B cell (primary cell): ENCODE results near the gene ADAMTS18. TPM values are rescaled to one million over a fixed set of nuclear protein-coding genes. Genes with fewer than 3 reads are reported as not detected.

ENCODE experiments used
- ATAC-seq: fragments of 200-7000 bp; cut with Tn5 transposase; one replicate; pipeline ENCODE4 v1.10.0; 2021; ENCODE audit warnings: low read depth, mild to moderate bottlenecking, moderate number of reproducible peaks, moderate library complexity
- CTCF ChIA-PET: fragments of 350-600 bp; sonication (Branson Sonifier 250); formaldehyde crosslinking; loops from one replicate; lab custom pipeline; 2021; ENCODE audit warnings: antibody characterized with exemption, inconsistent platforms; lab: Charles Lee
- POLR2A ChIA-PET: fragments of 350-600 bp; sonication (Branson Sonifier 250); formaldehyde crosslinking; loops from one replicate; lab custom pipeline; 2021; ENCODE audit warnings: antibody characterized with exemption; lab: Charles Lee
- DNase-seq: peaks from one replicate; pipeline ENCODE4 v3.0.0; 2013
- H2AFZ ChIP-seq: 2 replicates; pipeline ENCODE4 v1.6.1; 2012; ENCODE audit warnings: mild to moderate bottlenecking, low read depth, low read length; ENCODE audit not compliant: insufficient read depth, poor library complexity, severe bottlenecking
- H3K27ac ChIP-seq, 2 donors: 1 replicate in 1 of 2; 2 replicates in 1 of 2; pipeline ENCODE4 v1.5.1; 2012 to 2013; ENCODE audit warnings: low read length in 2 of 2, mild to moderate bottlenecking in 2 of 2, moderate library complexity in 1 of 2
- H3K27me3 ChIP-seq, 4 experiments: fragments of 200-600 bp in 1 of 4; sonication (generic) in 1 of 4; replicated peaks in 1 of 4; 1 replicate in 2 of 4; 2 replicates in 2 of 4; pipeline versions ENCODE4 v1.6.1 to v1.7.0; 2013 to 2016; ENCODE audit warnings: low read length in 3 of 4, mild to moderate bottlenecking in 2 of 4, mixed read lengths in 1 of 4, moderate library complexity in 1 of 4; ENCODE audit not compliant: insufficient read depth in 4 of 4, control insufficient read depth in 3 of 4; ENCODE audit errors: control extremely low read depth in 1 of 4
- H3K36me3 ChIP-seq, 2 experiments: replicated peaks in 1 of 2; 1 replicate in 1 of 2; 2 replicates in 1 of 2; pipeline versions ENCODE4 v1.6.1 to v1.7.1; 2013; ENCODE audit warnings: low read length in 1 of 2; ENCODE audit not compliant: insufficient read depth in 2 of 2, control insufficient read depth in 1 of 2; ENCODE audit errors: control extremely low read depth in 1 of 2, extremely low read depth in 1 of 2
- H3K4me1 ChIP-seq, 2 donors: fragments of 200-600 bp in 1 of 2; sonication (generic) in 1 of 2; 1 replicate in 1 of 2; 2 replicates in 1 of 2; pipeline versions ENCODE4 v1.5.1 to v1.6.1; 2013 to 2017; ENCODE audit warnings: low read length in 2 of 2; ENCODE audit not compliant: control insufficient read depth in 2 of 2, insufficient read depth in 2 of 2
- H3K4me2 ChIP-seq: replicated peaks from 2 replicates; pipeline ENCODE3; 2012; ENCODE audit warnings: mild to moderate bottlenecking, low read depth, low read length; ENCODE audit not compliant: poor library complexity, severe bottlenecking
- H3K4me3 ChIP-seq, 5 experiments: fragments of 200-600 bp in 1 of 5; sonication (generic) in 1 of 5; 1 replicate in 3 of 5; 2 replicates in 2 of 5; pipeline versions ENCODE4 v1.5.1 to v1.7.0; 2011 to 2016; ENCODE audit warnings: low read length in 4 of 5, mild to moderate bottlenecking in 4 of 5, low read depth in 2 of 5, control low read depth in 1 of 5, moderate library complexity in 1 of 5; ENCODE audit not compliant: insufficient read depth in 1 of 5; ENCODE audit errors: control extremely low read depth in 1 of 5, extremely low read depth in 1 of 5
- H3K79me2 ChIP-seq: fragments of 200-600 bp; sonication (generic); one replicate; pipeline ENCODE4 v1.6.0; 2016; ENCODE audit warnings: low read length; ENCODE audit not compliant: control insufficient read depth, insufficient read depth
- H3K9ac ChIP-seq: fragments of 200-600 bp; sonication (generic); 2 replicates; pipeline ENCODE4 v1.6.1; 2017; ENCODE audit warnings: mild to moderate bottlenecking, low read length, moderate library complexity
- H3K9me3 ChIP-seq, 3 donors: one replicate each; pipeline versions ENCODE4 v1.6.1 to v1.7.1; 2013; ENCODE audit warnings: low read length in 2 of 3; ENCODE audit not compliant: control insufficient read depth in 2 of 3, insufficient read depth in 1 of 3; ENCODE audit errors: control extremely low read depth in 1 of 3
- H4K20me1 ChIP-seq: 2 replicates; pipeline ENCODE4 v1.6.0; 2012; ENCODE audit warnings: mild to moderate bottlenecking, low read length; ENCODE audit not compliant: insufficient read depth, control insufficient read depth, poor library complexity, severe bottlenecking
- H3K27ac Mint-ChIP-seq: one replicate; pipeline ENCODE4 v1.8.0; 2021; ENCODE audit warnings: mixed read lengths
- H3K27me3 Mint-ChIP-seq: one replicate; pipeline ENCODE4 v1.8.0; 2021; ENCODE audit warnings: mixed read lengths
- H3K4me1 Mint-ChIP-seq: one replicate; pipeline ENCODE4 v1.8.0; 2021; ENCODE audit warnings: mixed read lengths
- H3K4me3 Mint-ChIP-seq: one replicate; pipeline ENCODE4 v1.8.0; 2021; ENCODE audit warnings: mixed read lengths
- H3K9me3 Mint-ChIP-seq: one replicate; pipeline ENCODE4 v1.8.0; 2022; ENCODE audit warnings: mixed read lengths; ENCODE audit not compliant: insufficient read depth
- EZH2 ChIP-seq: IDR thresholded peaks from 2 replicates; pipeline ENCODE4 v1.6.1; 2012; ENCODE audit warnings: borderline replicate concordance, low read depth, mild to moderate bottlenecking, moderate library complexity, low read length; ENCODE audit not compliant: insufficient read depth, poor library complexity, severe bottlenecking
- whole genome bisulfite sequencing: methylation state at CpG from one replicate; pipeline ENCODE4 v1.1.5; 2013; ENCODE audit warnings: missing lambda C conversion rate; ENCODE audit not compliant: insufficient coverage; 5-methylcytosine and 5-hydroxymethylcytosine counted together
- intact Hi-C: fragments of 100-400 bp; cut with micrococcal nuclease; formaldehyde crosslinking; loops from one replicate; pipeline ENCODE4 v1.10.0; 2022
- polyA plus RNA-seq: library from polyadenylated mRNA; depleted of rRNA; stranded (reverse); fragments of >200 nt; gene quantifications from 2 replicates; pipeline ENCODE4 v1.2.3, GENCODE V29; 2012
- total RNA-seq, 2 donors: library from RNA; stranded (reverse); fragments of 120-200 nt in 1 of 2; gene quantifications; 1 replicate in 1 of 2; 2 replicates in 1 of 2; pipeline versions ENCODE4 v1.2.3 to v1.2.4, GENCODE V29; 2013 to 2022
- TF ChIP-seq, protein P1 (sequence below): fragments of 200-600 bp; IDR thresholded peaks from one replicate; pipeline ENCODE4 v1.8.0; 2022; ENCODE audit warnings: antibody characterized with exemption, mild to moderate bottlenecking

Gene ADAMTS18
- total and polyA plus RNA-seq, 2 donors (not counting 1 experiment from before 2014, with no cell fraction given), result not detected

DNA sequence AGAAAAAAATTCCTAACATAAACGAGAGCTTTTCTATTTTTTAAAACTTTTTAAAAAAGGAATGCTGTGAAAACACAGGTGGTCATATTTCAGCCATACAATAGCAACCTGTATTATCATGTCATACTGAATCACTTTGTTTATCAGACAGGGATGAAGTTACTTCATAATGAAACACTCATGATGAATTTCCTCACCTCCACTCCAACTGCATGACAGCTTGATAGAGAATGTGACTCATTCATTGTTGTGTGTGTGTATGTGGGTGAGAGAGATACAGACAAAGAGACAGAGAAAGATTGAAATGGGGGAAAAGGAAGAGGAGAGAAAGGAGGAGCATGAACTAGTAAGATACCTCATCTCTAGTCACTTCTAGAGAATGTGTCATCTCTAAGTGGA is 126.7 kb downstream of the ADAMTS18 start:
- no peaks in the 10 kb centered on the region for H3K4me1 Mint-ChIP-seq
- WGBS, result no CpG with 5 or more reads among the region's 1 CpG
- no peak for DNase-seq
- Histone ChIP-seq H2AFZ (no peak overlapping the region), H3K4me1 (no peaks in the 10 kb centered on the region), H3K4me2 (no peak overlapping the region), H3K27ac (no peak overlapping the region), H3K4me3 (no peak overlapping the region), H3K36me3 (no peaks in the 10 kb centered on the region), H3K9ac (no peak overlapping the region), H3K9me3 (no peaks in the 10 kb centered on the region), H3K27me3 (peaks cover 0 to 13% (median 6%) of the 10 kb centered on the region in 4 experiments), H4K20me1 (no peaks in the 10 kb centered on the region), H3K79me2 (no peaks in the 10 kb centered on the region)
- POLR2A ChIA-PET, result no interaction called here
- no peaks in the 10 kb centered on the region for H3K9me3 Mint-ChIP-seq
- intact Hi-C loops, result no loop called here
- no peak for TF ChIP-seq EZH2
- TF ChIP-seq, protein P1, sequence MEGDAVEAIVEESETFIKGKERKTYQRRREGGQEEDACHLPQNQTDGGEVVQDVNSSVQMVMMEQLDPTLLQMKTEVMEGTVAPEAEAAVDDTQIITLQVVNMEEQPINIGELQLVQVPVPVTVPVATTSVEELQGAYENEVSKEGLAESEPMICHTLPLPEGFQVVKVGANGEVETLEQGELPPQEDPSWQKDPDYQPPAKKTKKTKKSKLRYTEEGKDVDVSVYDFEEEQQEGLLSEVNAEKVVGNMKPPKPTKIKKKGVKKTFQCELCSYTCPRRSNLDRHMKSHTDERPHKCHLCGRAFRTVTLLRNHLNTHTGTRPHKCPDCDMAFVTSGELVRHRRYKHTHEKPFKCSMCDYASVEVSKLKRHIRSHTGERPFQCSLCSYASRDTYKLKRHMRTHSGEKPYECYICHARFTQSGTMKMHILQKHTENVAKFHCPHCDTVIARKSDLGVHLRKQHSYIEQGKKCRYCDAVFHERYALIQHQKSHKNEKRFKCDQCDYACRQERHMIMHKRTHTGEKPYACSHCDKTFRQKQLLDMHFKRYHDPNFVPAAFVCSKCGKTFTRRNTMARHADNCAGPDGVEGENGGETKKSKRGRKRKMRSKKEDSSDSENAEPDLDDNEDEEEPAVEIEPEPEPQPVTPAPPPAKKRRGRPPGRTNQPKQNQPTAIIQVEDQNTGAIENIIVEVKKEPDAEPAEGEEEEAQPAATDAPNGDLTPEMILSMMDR, result no peak
- CTCF ChIA-PET, result interaction anchor here (0.5 to 0.8 kb wide), 2 partner anchors 15 to 17 kb away, joined by 3 read pairs; no protein-coding TSS in a partner anchor
- no peak for ATAC-seq
- H3K27me3 Mint-ChIP-seq, result peaks cover 30% of the 10 kb centered on the region
- H3K4me3 Mint-ChIP-seq, result no peak overlapping the region
- no peak overlapping the region for H3K27ac Mint-ChIP-seq

DNA sequence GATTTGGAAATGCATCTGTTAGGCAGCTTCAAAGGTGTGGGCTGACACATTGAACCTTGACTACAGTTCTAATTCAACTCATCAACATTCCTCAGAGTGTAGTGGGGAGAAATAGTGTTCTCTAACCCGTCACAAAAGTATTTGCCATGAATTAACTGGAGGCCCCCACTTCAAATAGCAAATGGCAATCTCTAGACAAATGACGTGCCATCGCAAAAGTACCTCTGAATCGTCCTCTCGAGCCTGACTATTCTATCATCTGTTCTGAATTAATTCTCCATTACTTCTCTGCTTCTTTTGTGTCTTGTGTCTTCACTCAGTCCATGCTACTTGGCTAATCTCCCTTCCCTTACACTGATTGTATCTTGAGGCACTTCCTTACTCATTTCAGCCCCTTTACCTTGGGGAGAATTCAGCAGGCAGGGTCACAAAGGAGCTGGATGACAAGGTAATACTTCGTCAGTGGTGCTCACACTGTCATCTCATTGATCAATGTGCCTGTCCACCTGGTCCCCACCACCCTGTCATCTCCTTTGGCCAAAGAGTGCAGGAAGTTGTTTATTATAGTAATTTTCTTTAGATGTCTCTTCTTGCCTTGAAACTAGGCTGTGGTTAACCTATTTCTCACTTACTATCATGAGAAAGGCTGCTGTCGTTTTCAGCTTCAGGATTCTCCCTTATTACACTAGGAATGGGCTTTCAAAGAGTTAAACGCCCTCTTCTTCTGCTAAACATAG is 127.2 kb downstream of the ADAMTS18 start:
- 90% methylated on average over 5 of the region's 8 CpGs for WGBS
- H3K79me2 ChIP-seq, result no peaks in the 10 kb centered on the region
- no peaks in the 10 kb centered on the region for H3K4me1 ChIP-seq
- no peak overlapping the region for H3K4me3 ChIP-seq
- H3K27ac ChIP-seq, result no peak overlapping the region
- ATAC-seq, result no peak
- H3K9ac ChIP-seq, result no peak overlapping the region
- no peak for DNase-seq
- Mint-ChIP-seq H3K4me3 (no peak overlapping the region), H3K27ac (no peak overlapping the region), H3K9me3 (no peaks in the 10 kb centered on the region), H3K4me1 (peaks cover 2% of the 10 kb centered on the region), H3K27me3 (peaks cover 35% of the 10 kb centered on the region)
- no peak overlapping the region for H3K4me2 ChIP-seq
- no peak overlapping the region for H2AFZ ChIP-seq
- peaks cover 0 to 18% (median 9%) of the 10 kb centered on the region in 4 experiments for H3K27me3 ChIP-seq
- H3K9me3 ChIP-seq, result no peaks in the 10 kb centered on the region
- no peaks in the 10 kb centered on the region for H4K20me1 ChIP-seq
- CTCF ChIA-PET, result interaction anchor here (0.5 kb wide), 1 partner anchor 16 kb away, joined by 3 read pairs; no protein-coding TSS in a partner anchor
- no peak for TF ChIP-seq EZH2
- TF ChIP-seq, protein P1, result no peak
- intact Hi-C loops, result no loop called here
- POLR2A ChIA-PET, result no interaction called here
- no peaks in the 10 kb centered on the region for H3K36me3 ChIP-seq
